ENCODE measurements around the gene DCAF11. TPM values are rescaled to one million over a fixed set of nuclear protein-coding genes. Genes with fewer than 3 reads are reported as not detected.

DCAF11 gene
- total and polyA plus RNA-seq, 2 donors (not counting 1 experiment from before 2014, with no cell fraction given) = 64.5 to 96.3 TPM

- ChIA-PET POLR2A (interaction anchor here (1.1 kb wide), 1 partner anchor 15 kb away, joined by 3 read pairs; the partner anchor contains the start of genes DCAF11 and NRL), CTCF (no interaction called here)
- peaks cover 4% of the 10 kb centered on the region for H3K79me2 ChIP-seq (ENCODE audit: control insufficient read depth, insufficient read depth, low read length)
- no peak for TF ChIP-seq EZH2 (IDR thresholded peaks at IDR 0.05; ENCODE audit: borderline replicate concordance, insufficient read depth, low read depth, low read length, poor library complexity, severe bottlenecking)
- TF ChIP-seq, protein P1, sequence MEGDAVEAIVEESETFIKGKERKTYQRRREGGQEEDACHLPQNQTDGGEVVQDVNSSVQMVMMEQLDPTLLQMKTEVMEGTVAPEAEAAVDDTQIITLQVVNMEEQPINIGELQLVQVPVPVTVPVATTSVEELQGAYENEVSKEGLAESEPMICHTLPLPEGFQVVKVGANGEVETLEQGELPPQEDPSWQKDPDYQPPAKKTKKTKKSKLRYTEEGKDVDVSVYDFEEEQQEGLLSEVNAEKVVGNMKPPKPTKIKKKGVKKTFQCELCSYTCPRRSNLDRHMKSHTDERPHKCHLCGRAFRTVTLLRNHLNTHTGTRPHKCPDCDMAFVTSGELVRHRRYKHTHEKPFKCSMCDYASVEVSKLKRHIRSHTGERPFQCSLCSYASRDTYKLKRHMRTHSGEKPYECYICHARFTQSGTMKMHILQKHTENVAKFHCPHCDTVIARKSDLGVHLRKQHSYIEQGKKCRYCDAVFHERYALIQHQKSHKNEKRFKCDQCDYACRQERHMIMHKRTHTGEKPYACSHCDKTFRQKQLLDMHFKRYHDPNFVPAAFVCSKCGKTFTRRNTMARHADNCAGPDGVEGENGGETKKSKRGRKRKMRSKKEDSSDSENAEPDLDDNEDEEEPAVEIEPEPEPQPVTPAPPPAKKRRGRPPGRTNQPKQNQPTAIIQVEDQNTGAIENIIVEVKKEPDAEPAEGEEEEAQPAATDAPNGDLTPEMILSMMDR (IDR thresholded peaks at IDR 0.05) = no peak
- H3K4me1 ChIP-seq (ENCODE audit: control insufficient read depth in 2 of 2, insufficient read depth in 2 of 2, low read length in 2 of 2) = peaks cover 22% of the 10 kb centered on the region in 2 donors
- no peaks in the 10 kb centered on the region for H3K36me3 ChIP-seq (replicated peaks in 1 of 2; ENCODE audit: control extremely low read depth in 1 of 2, control insufficient read depth in 1 of 2, extremely low read depth in 1 of 2, insufficient read depth in 2 of 2, low read length in 1 of 2)
- Mint-ChIP-seq H3K4me1 (peaks cover 22% of the 10 kb centered on the region), H3K27me3 (no peaks in the 10 kb centered on the region), H3K4me3 (no peak overlapping the region), H3K9me3 (ENCODE audit: insufficient read depth) (no peaks in the 10 kb centered on the region), H3K27ac (no peak overlapping the region)
- no peaks in the 10 kb centered on the region for H3K9me3 ChIP-seq (ENCODE audit: control extremely low read depth in 1 of 3, control insufficient read depth in 2 of 3, insufficient read depth in 1 of 3, low read length in 2 of 3)
- no peak overlapping the region for H3K4me2 ChIP-seq (replicated peaks; ENCODE audit: low read depth, low read length, poor library complexity, severe bottlenecking)
- H2AFZ ChIP-seq (ENCODE audit: insufficient read depth, low read depth, low read length, poor library complexity, severe bottlenecking) = no peak overlapping the region
- no peak overlapping the region for H3K4me3 ChIP-seq (ENCODE audit: control extremely low read depth in 1 of 5, extremely low read depth in 1 of 5, insufficient read depth in 1 of 5, low read depth in 2 of 5, low read length in 4 of 5)
- DNase-seq (no peak), ATAC-seq (ENCODE audit: low read depth) (no peak)
- no peak overlapping the region for H3K9ac ChIP-seq (ENCODE audit: low read length)
- no peaks in the 10 kb centered on the region for H3K27me3 ChIP-seq (replicated peaks in 1 of 4; ENCODE audit: control extremely low read depth in 1 of 4, control insufficient read depth in 3 of 4, insufficient read depth in 4 of 4, low read length in 3 of 4)
- intact Hi-C loops (cut with micrococcal nuclease) = no loop called here
- H4K20me1 ChIP-seq (ENCODE audit: control insufficient read depth, insufficient read depth, low read length, poor library complexity, severe bottlenecking) = no peaks in the 10 kb centered on the region
- H3K27ac ChIP-seq (ENCODE audit: low read length in 2 of 2) = no peak overlapping the region
- 88% methylated on average over 6 of the region's 8 CpGs for WGBS (ENCODE audit: insufficient coverage)
These were observed 14.9 kb downstream of the DCAF11 start for GRCh38 chr14:24129410-24129998.

- Histone ChIP-seq H3K4me2 (replicated peaks; ENCODE audit: low read depth, low read length, poor library complexity, severe bottlenecking) (no peak within 1 kb of the TSS), H3K4me3 (ENCODE audit: control extremely low read depth in 1 of 5, extremely low read depth in 1 of 5, insufficient read depth in 1 of 5, low read depth in 2 of 5, low read length in 4 of 5) (no peak within 1 kb of the TSS), H3K9me3 (ENCODE audit: control extremely low read depth in 1 of 3, control insufficient read depth in 2 of 3, insufficient read depth in 1 of 3, low read length in 2 of 3) (no peaks in the 10 kb centered on the region), H3K36me3 (replicated peaks in 1 of 2; ENCODE audit: control extremely low read depth in 1 of 2, control insufficient read depth in 1 of 2, extremely low read depth in 1 of 2, insufficient read depth in 2 of 2, low read length in 1 of 2) (no peaks in the 10 kb centered on the region), H3K9ac (ENCODE audit: low read length) (no peak within 1 kb of the TSS), H2AFZ (ENCODE audit: insufficient read depth, low read depth, low read length, poor library complexity, severe bottlenecking) (no peak within 1 kb of the TSS), H3K27ac (ENCODE audit: low read length in 2 of 2) (no peak within 1 kb of the TSS), H3K27me3 (replicated peaks in 1 of 4; ENCODE audit: control extremely low read depth in 1 of 4, control insufficient read depth in 3 of 4, insufficient read depth in 4 of 4, low read length in 3 of 4) (no peaks in the 10 kb centered on the region), H4K20me1 (ENCODE audit: control insufficient read depth, insufficient read depth, low read length, poor library complexity, severe bottlenecking) (no peaks in the 10 kb centered on the region), H3K79me2 (ENCODE audit: control insufficient read depth, insufficient read depth, low read length) (peaks cover 9% of the 10 kb centered on the region), H3K4me1 (ENCODE audit: control insufficient read depth in 2 of 2, insufficient read depth in 2 of 2, low read length in 2 of 2) (peaks cover 22 to 23% of the 10 kb centered on the region in 2 donors)
- WGBS (ENCODE audit: insufficient coverage) = 94% methylated on average over 5 of the region's 5 CpGs
- no peak for TF ChIP-seq EZH2 (IDR thresholded peaks at IDR 0.05; ENCODE audit: borderline replicate concordance, insufficient read depth, low read depth, low read length, poor library complexity, severe bottlenecking)
- TF ChIP-seq, protein P1 (IDR thresholded peaks at IDR 0.05) = no peak
- DNase-seq (no peak), ATAC-seq (ENCODE audit: low read depth) (no peak)
- H3K4me3 Mint-ChIP-seq = no peak within 1 kb of the TSS
- H3K4me1 Mint-ChIP-seq = peaks cover 24% of the 10 kb centered on the region
- H3K27me3 Mint-ChIP-seq = no peaks in the 10 kb centered on the region
- ChIA-PET CTCF (no interaction called here), POLR2A (no interaction called here)
- intact Hi-C loops (cut with micrococcal nuclease) = no loop called here
- no peaks in the 10 kb centered on the region for H3K9me3 Mint-ChIP-seq (ENCODE audit: insufficient read depth)
- no peak within 1 kb of the TSS for H3K27ac Mint-ChIP-seq
These were observed 15.8 kb downstream of the DCAF11 start, which contains the start of gene FITM1 for GRCh38 chr14:24130380-24130716. Gene FITM1 (plus strand): TSS chr14:24130659. CDS start chr14:24131564, 905 bp downstream.
